HCEC 1CT (cell line): ENCODE measurements around the gene SCUBE1.

Experiments
- DNase-seq: peaks from one replicate; pipeline ENCODE4 v3.0.0-alpha.2; 2017

Gene SCUBE1

GRCh38 chr22:43343262-43343669 lies at the start of gene SCUBE1:
TSS of gene SCUBE1 (minus strand) at chr22:43343372. CDS start at chr22:43343261, 111 bp downstream.
- no peak for DNase-seq

- no peak for DNase-seq
These were observed 49.3 kb upstream of the SCUBE1 start for GRCh38 chr22:43392385-43392989.

- no peak for DNase-seq
These were observed 48.1 kb upstream of the SCUBE1 start for GRCh38 chr22:43391306-43391705.

- DNase-seq = no peak
These were observed 47.7 kb upstream of the SCUBE1 start for GRCh38 chr22:43390872-43391271.

GRCh38 chr22:43390166-43390565 lies 47.0 kb upstream of the SCUBE1 start:
- no peak for DNase-seq

GRCh38 chr22:43389227-43389836 lies 46.2 kb upstream of the SCUBE1 start:
- no peak for DNase-seq

- peak; percentile 30 for DNase-seq
These were observed 45.3 kb upstream of the SCUBE1 start for GRCh38 chr22:43388420-43388851.

GRCh38 chr22:43387815-43388214 lies 44.6 kb upstream of the SCUBE1 start:
- no peak for DNase-seq

- peak; percentile 64 for DNase-seq
These were observed 42.8 kb upstream of the SCUBE1 start for GRCh38 chr22:43385770-43386641.

GRCh38 chr22:43384863-43385262 lies 41.7 kb upstream of the SCUBE1 start:
- no peak for DNase-seq

GRCh38 chr22:43381693-43382092 lies 38.5 kb upstream of the SCUBE1 start:
- no peak for DNase-seq

- no peak for DNase-seq
These were observed 34.9 kb upstream of the SCUBE1 start for GRCh38 chr22:43377896-43378704.

- DNase-seq = no peak
These were observed 34.4 kb upstream of the SCUBE1 start for GRCh38 chr22:43377548-43377895.

- DNase-seq = no peak
These were observed 33.8 kb upstream of the SCUBE1 start for GRCh38 chr22:43376765-43377547.

- DNase-seq = peak; percentile 53
These were observed 32.8 kb upstream of the SCUBE1 start for GRCh38 chr22:43375951-43376455.

- no peak for DNase-seq
These were observed 26.9 kb upstream of the SCUBE1 start for GRCh38 chr22:43370036-43370435.

- no peak for DNase-seq
These were observed 22.7 kb upstream of the SCUBE1 start for GRCh38 chr22:43365715-43366440.

- no peak for DNase-seq
These were observed 20.9 kb upstream of the SCUBE1 start for GRCh38 chr22:43364169-43364435.

- no peak for DNase-seq
These were observed 20.4 kb upstream of the SCUBE1 start for GRCh38 chr22:43363315-43364168.

- DNase-seq = no peak
These were observed 17.4 kb upstream of the SCUBE1 start for GRCh38 chr22:43360576-43360975.

GRCh38 chr22:43356881-43357280 lies 13.7 kb upstream of the SCUBE1 start:
- no peak for DNase-seq
